ENCODE data around the gene THOC2. TPM values are rescaled to one million over a fixed set of nuclear protein-coding genes. Genes with fewer than 3 reads are reported as not detected.

The THOC2 gene
- total and polyA plus RNA-seq, 2 of the 8 experiments (the other 6 are each of a cell fraction or from before 2014, with no cell fraction given) = 32.7 to 68.8 TPM

DNA sequence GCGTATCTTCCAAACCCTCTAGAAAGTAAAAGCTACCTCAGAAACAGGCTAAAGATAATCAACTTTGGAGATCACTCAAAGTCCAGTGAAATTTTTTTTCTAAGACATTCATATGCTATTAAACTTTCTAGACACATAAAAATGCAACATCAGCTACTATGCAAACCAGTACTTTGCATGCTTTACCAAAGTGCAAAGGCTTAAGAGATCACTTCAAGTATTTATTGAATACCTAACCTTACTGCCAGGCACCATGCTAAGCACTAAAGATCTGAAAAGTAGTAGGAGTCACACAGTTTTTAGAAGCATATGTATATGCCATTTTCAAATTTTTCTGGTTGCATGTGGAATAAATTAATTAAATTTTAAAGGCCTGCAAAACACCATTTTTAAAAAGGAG is 115.8 kb downstream of the THOC2 start:
- POLR2A ChIA-PET (ENCODE audit: partially characterized antibody) = no interaction called here
- Histone ChIP-seq H2BK5ac (ENCODE audit: low read depth, low read length) (no peak overlapping the region), H4K20me1 (replicated peaks in 1 of 2; ENCODE audit: control insufficient read depth in 1 of 2, insufficient read depth in 2 of 2, low read length in 2 of 2) (no peaks in the 10 kb centered on the region), H3K23me2 (ENCODE audit: low read depth, low read length) (no peaks in the 10 kb centered on the region), H3K4me3 (ENCODE audit: extremely low read depth in 1 of 4, insufficient read depth in 2 of 4, low read depth in 3 of 4, low read length in 4 of 4) (no peak overlapping the region), H3K14ac (ENCODE audit: insufficient read length) (no peak overlapping the region), H3K36me3 (ENCODE audit: control insufficient read depth in 2 of 4, insufficient read depth in 4 of 4, low read length in 3 of 4) (peaks cover 0 to 39% (median 5%) of the 10 kb centered on the region in 4 experiments; a peak in 4 of 8 replicates), H3K9ac (replicated peaks in 1 of 4; ENCODE audit: extremely low read depth in 1 of 4, low read depth in 3 of 4, low read length in 3 of 4) (no peak overlapping the region), H2AK5ac (ENCODE audit: low read depth, low read length) (no peak overlapping the region), H3K18ac (ENCODE audit: extremely low read depth, low read length) (no peak overlapping the region), H4K5ac (ENCODE audit: insufficient read length, low read depth, low read length) (no peak overlapping the region), H3K23ac (ENCODE audit: insufficient read length) (no peak overlapping the region), H3K79me2 (ENCODE audit: control insufficient read depth in 1 of 2, insufficient read depth in 2 of 2, low read length in 2 of 2) (no peaks in the 10 kb centered on the region), H4K91ac (replicated peaks; ENCODE audit: insufficient read length, low read length) (no peak overlapping the region), H3K4me2 (ENCODE audit: insufficient read depth in 1 of 2, low read depth in 2 of 2, low read length in 2 of 2) (no peak overlapping the region), H2BK120ac (replicated peaks; ENCODE audit: low read depth, low read length) (no peak overlapping the region), H3K4me1 (replicated peaks in 1 of 4; ENCODE audit: control insufficient read depth in 3 of 4, insufficient read depth in 4 of 4, low read length in 3 of 4) (no peaks in the 10 kb centered on the region), H2BK12ac (ENCODE audit: low read depth, low read length) (no peak overlapping the region), H4K8ac (ENCODE audit: extremely low read depth, insufficient read depth, low read length) (no peak overlapping the region), H3K9me3 (ENCODE audit: insufficient read depth in 2 of 2, low read depth in 1 of 2, low read length in 1 of 2) (no peaks in the 10 kb centered on the region), H3K27ac (ENCODE audit: low read depth, low read length) (no peak overlapping the region), H2AFZ (ENCODE audit: low read length) (no peak overlapping the region), H3K56ac (replicated peaks; ENCODE audit: insufficient read length, low read depth, low read length) (no peak overlapping the region), H3K27me3 (replicated peaks in 1 of 4; ENCODE audit: control insufficient read depth in 3 of 4, extremely low read depth in 1 of 4, insufficient read depth in 3 of 4, low read length in 3 of 4) (no peaks in the 10 kb centered on the region), H3K4ac (replicated peaks; ENCODE audit: insufficient read length, low read depth, low read length) (no peak overlapping the region), H2BK20ac (ENCODE audit: low read length) (no peak overlapping the region), H3K79me1 (ENCODE audit: low read depth, low read length) (no peaks in the 10 kb centered on the region), H2BK15ac (ENCODE audit: low read length) (no peak overlapping the region)
- FAIRE-seq (peak; percentile 50), DNase-seq (ENCODE audit: low read depth in 1 of 2, low spot score in 2 of 2) (no peak)
- WGBS, 2 experiments (ENCODE audit: extremely low coverage in 1 of 2, insufficient coverage in 1 of 2, insufficient read length in 1 of 2, insufficient replicate concordance in 2 of 2, low coverage in 1 of 2, low lambda C conversion rate in 2 of 2, missing lambda C conversion rate in 1 of 2) = 100% methylated on average over 1 of the region's 1 CpG; no CpG with 5 or more reads in 1 of the 2 experiments
- no peak for TF ChIP-seq POLR2AphosphoS5 (IDR thresholded peaks at IDR 0.05; ENCODE audit: low read depth, low read length)
- TF ChIP-seq CREB1 (IDR thresholded peaks at IDR 0.05) = no peak
- no peak for TF ChIP-seq CTBP2 (IDR thresholded peaks at IDR 0.05; ENCODE audit: borderline replicate concordance, insufficient read depth, insufficient read length, low read length)
- TF ChIP-seq POU5F1 (IDR thresholded peaks at IDR 0.05; ENCODE audit: low read depth, low read length) = no peak
- TF ChIP-seq RXRA (IDR thresholded peaks at IDR 0.05; ENCODE audit: insufficient read depth, low read depth, low read length) = no peak
- CTCF ChIA-PET (ENCODE audit: partially characterized antibody) = interaction anchor here (0.6 kb wide), 1 partner anchor 248 kb away, joined by 3 read pairs; no protein-coding TSS in a partner anchor
